Gastrocnemius medialis (tissue), 4 donors: ENCODE data around the gene USP34. TPM values are rescaled to one million over a fixed set of nuclear protein-coding genes. Genes with fewer than 3 reads are reported as not detected.

Source experiments
- ATAC-seq, 2 donors: fragments of 150-250 bp; one replicate each; pipeline ENCODE4 v1.9.1; 2016
- DNase-seq, 2 donors: peaks; one replicate each; pipeline ENCODE4 v3.0.0-alpha.2; 2019
- H3K27ac ChIP-seq, 4 donors: fragments of 200-600 bp; sonication (generic); 1 replicate in 1 of 4; 2 replicates in 3 of 4; pipeline ENCODE4 v1.5.1; 2016 to 2018; ENCODE audit warnings: mild to moderate bottlenecking in 2 of 4, moderate library complexity in 1 of 4
- H3K27me3 ChIP-seq, 3 donors: fragments of 200-600 bp; sonication (generic) in 2 of 3; 1 replicate in 1 of 3; 2 replicates in 2 of 3; pipeline versions ENCODE4 v1.5.1 to v1.6.0; 2016 to 2019; ENCODE audit warnings: mild to moderate bottlenecking in 1 of 3, moderate library complexity in 1 of 3
- H3K36me3 ChIP-seq, 2 donors: fragments of 200-600 bp; sonication (generic) in 1 of 2; one replicate each; pipeline ENCODE4 v1.5.1; 2017 to 2018
- H3K4me1 ChIP-seq, 2 donors: fragments of 200-600 bp; sonication (generic) in 1 of 2; one replicate each; pipeline ENCODE4 v1.5.1; 2016 to 2017; ENCODE audit warnings: mild to moderate bottlenecking in 2 of 2
- H3K4me3 ChIP-seq, 4 donors: fragments of 200-600 bp; sonication (generic) in 3 of 4; 1 replicate in 1 of 4; 2 replicates in 3 of 4; pipeline ENCODE4 v1.5.1; 2016 to 2019; ENCODE audit warnings: mild to moderate bottlenecking in 2 of 4
- H3K9me3 ChIP-seq, 3 donors: fragments of 200-600 bp; sonication (generic) in 2 of 3; 1 replicate in 1 of 3; 2 replicates in 2 of 3; pipeline ENCODE4 v1.5.1; 2016 to 2019
- POLR2A ChIP-seq, 2 donors: fragments of 450-650 bp; IDR thresholded peaks; one replicate each; pipeline ENCODE4 v1.6.1; 2017; ENCODE audit warnings: antibody characterized with exemption in 2 of 2, mild to moderate bottlenecking in 2 of 2, moderate library complexity in 2 of 2
- in situ Hi-C, 4 donors: fragments of 200-750 bp; cut with MboI; loops; one replicate each; pipeline versions ENCODE4 v1.15.0 to v1.8.0; 2017; ENCODE audit warnings: low sequenced_read_pairs in 4 of 4
- intact Hi-C: fragments of 100-400 bp; cut with DNase I; formaldehyde crosslinking; loops from one replicate; pipeline ENCODE4 v1.15.1; 2023; ENCODE audit warnings: low total_unique reads
- total RNA-seq, 4 donors: library from RNA; depleted of rRNA; stranded (reverse); fragments of >200 nt; gene quantifications; one replicate each; pipeline versions ENCODE4 v1.1.0 to v1.2.3, GENCODE V29; 2016
- TF ChIP-seq, protein P1 (sequence below), 5 experiments: fragments of 450-650 bp in 3 of 5; fragments of 200-600 bp in 2 of 5; sonication (generic) in 2 of 5; IDR thresholded peaks in 4 of 5; conservative IDR thresholded peaks in 1 of 5; 1 replicate in 4 of 5; 2 replicates in 1 of 5; pipeline ENCODE4 v1.5.1; 2016 to 2019; ENCODE audit warnings: antibody characterized with exemption in 5 of 5, mild to moderate bottlenecking in 3 of 5, moderate library complexity in 3 of 5

USP34 gene
- total RNA-seq, 4 donors from 2014 or later, result 64.5 to 150 (median 76.3) TPM

DNA sequence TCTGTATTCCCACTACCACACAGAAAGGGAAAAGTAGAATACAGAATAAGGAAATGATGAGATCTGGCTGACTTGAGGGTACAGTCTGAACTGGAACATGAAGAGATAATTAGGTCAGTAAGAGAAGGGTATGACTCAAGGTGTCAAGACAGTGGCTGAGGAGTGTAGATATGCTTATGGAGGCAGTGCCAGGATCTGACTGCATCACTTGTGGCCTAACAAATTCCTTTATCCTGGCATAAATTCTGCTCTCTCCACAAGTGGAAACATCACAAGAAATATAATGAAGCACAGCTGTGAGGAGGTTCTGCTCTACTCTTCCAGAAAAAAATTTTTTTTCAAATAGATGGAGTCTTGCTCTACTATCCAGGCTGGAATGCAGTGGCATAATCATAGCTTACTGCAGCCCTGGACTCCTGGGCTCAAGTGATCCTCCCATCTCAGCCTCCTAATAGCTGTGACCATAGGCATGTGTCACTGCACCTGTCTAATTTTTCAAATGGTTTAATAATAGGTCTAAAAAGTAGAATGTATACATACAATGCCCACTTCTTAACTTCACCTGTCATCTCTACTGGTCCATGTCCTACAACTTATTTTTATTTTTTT is 223.6 kb downstream of the USP34 start:
- peaks cover 0 to 8% of the 10 kb centered on the region in 2 donors for H3K4me1 ChIP-seq
- H3K4me3 ChIP-seq, result no peak overlapping the region
- peaks cover 3 to 42% of the 10 kb centered on the region in 2 donors for H3K36me3 ChIP-seq
- peak overlapping the region in 3 of 4 donors; percentile 10 to 71 (median 43) for H3K27ac ChIP-seq
- intact Hi-C loops (no loop called here), in situ Hi-C loops (no loop called here)
- DNase-seq, result peak in 1 of 2 donors; percentile 18
- peak; percentile 79 to 98 for ATAC-seq
- no peaks in the 10 kb centered on the region for H3K9me3 ChIP-seq
- TF ChIP-seq, protein P1, sequence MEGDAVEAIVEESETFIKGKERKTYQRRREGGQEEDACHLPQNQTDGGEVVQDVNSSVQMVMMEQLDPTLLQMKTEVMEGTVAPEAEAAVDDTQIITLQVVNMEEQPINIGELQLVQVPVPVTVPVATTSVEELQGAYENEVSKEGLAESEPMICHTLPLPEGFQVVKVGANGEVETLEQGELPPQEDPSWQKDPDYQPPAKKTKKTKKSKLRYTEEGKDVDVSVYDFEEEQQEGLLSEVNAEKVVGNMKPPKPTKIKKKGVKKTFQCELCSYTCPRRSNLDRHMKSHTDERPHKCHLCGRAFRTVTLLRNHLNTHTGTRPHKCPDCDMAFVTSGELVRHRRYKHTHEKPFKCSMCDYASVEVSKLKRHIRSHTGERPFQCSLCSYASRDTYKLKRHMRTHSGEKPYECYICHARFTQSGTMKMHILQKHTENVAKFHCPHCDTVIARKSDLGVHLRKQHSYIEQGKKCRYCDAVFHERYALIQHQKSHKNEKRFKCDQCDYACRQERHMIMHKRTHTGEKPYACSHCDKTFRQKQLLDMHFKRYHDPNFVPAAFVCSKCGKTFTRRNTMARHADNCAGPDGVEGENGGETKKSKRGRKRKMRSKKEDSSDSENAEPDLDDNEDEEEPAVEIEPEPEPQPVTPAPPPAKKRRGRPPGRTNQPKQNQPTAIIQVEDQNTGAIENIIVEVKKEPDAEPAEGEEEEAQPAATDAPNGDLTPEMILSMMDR (IDR thresholded peaks at IDR 0.05 in 4 of 5, conservative IDR thresholded peaks at IDR 0.05 in 1 of 5), result no peak
- no peak for TF ChIP-seq POLR2A (IDR thresholded peaks at IDR 0.05)
- H3K27me3 ChIP-seq, result no peaks in the 10 kb centered on the region

DNA sequence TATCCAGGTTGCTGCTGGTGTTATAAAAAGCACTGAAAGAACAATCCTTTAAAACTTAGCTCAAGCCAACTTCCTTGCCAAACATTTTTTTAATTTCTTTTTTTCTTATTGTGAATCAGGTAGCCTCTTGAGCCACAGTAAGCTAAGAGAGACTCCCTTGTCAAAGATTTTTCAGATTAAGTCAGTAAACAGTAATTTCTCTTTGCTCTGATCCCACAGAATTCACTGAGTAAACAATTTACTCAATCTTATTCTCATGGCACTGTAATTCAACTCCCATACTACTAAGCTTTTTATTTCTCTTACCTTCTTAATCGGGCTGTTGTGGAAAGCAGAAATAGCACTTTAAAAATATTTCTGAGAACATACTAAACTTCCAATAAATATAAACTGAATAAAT is 226.2 kb downstream of the USP34 start:
- Histone ChIP-seq H3K9me3 (no peaks in the 10 kb centered on the region), H3K4me3 (no peak overlapping the region), H3K4me1 (peaks cover 0 to 8% of the 10 kb centered on the region in 2 donors), H3K27ac (no peak overlapping the region), H3K27me3 (no peaks in the 10 kb centered on the region), H3K36me3 (peaks cover 3 to 50% of the 10 kb centered on the region in 2 donors)
- intact Hi-C loops, result no loop called here
- TF ChIP-seq POLR2A (IDR thresholded peaks at IDR 0.05), result no peak
- TF ChIP-seq, protein P1 (IDR thresholded peaks at IDR 0.05 in 4 of 5, conservative IDR thresholded peaks at IDR 0.05 in 1 of 5), result no peak
- ATAC-seq (no peak), DNase-seq (no peak)
- in situ Hi-C loops, result no loop called here

DNA sequence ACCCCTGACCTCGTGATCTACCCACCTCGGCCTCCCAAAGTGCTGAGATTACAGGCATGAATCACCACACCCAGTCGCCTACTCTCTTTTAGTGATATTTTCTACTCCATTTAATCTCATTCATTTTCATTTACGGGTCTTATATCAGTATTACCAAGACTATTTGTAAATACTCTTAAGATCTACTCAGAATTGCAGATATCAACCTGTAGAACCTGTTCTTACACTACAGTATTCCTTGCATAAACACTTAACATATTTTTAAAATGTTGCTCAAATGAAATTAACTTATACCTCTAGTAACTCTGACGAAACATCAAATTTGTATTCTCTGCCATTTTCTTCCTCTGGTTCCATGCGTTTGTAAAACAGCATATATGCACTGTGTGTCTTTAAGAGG is 229.6 kb downstream of the USP34 start:
- ATAC-seq, result no peak
- TF ChIP-seq POLR2A (IDR thresholded peaks at IDR 0.05), result no peak
- TF ChIP-seq, protein P1 (IDR thresholded peaks at IDR 0.05 in 4 of 5, conservative IDR thresholded peaks at IDR 0.05 in 1 of 5), result no peak
- intact Hi-C loops, result no loop called here

DNA sequence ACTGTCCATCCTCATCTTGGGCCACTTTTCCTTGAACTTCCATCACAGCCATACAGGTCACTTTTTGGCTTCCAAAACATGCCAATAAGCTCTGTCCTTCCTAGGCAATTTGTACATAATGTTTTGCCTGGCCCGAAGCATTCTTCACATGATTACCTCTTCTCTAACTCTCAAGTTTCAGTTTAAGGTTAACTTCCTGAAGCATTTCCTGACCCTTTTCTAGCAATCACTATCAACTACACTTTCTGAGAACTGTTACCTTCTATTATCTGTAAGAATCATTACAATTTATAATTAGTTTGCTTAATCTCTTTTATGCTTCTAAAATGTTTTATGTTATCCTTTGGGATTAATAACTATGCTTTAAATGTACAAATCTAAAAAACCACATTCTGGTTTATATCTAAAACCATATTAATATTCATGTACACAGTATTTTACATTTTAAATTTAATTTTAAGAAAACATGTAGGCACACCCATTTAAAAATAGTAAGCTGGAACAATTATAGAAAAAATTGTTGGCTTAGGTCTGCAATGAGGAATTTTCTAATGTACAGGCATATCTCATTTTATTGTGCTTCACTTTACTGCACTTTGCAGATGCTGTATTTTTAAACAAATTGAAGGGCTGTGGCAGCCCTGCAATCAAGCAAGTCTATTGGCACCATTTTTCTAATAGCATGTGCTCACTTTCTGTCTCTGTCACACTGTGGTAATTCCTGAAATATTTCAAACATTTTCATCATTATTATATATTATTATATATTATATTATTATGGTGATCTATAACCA is 232.5 kb downstream of the USP34 start:
- TF ChIP-seq POLR2A (IDR thresholded peaks at IDR 0.05), result no peak
- TF ChIP-seq, protein P1 (IDR thresholded peaks at IDR 0.05 in 4 of 5, conservative IDR thresholded peaks at IDR 0.05 in 1 of 5), result no peak
- Histone ChIP-seq H3K27ac (no peak overlapping the region), H3K27me3 (no peaks in the 10 kb centered on the region), H3K4me1 (no peaks in the 10 kb centered on the region), H3K9me3 (no peaks in the 10 kb centered on the region), H3K36me3 (peaks cover 0 to 50% of the 10 kb centered on the region in 2 donors), H3K4me3 (no peak overlapping the region)
- intact Hi-C loops, result no loop called here
- ATAC-seq (no peak), DNase-seq (no peak)
- in situ Hi-C loops, result no loop called here

More for the DNA sequence above, 229.6 kb downstream of the USP34 start:
- no peaks in the 10 kb centered on the region for H3K4me1 ChIP-seq
- no peak overlapping the region for H3K27ac ChIP-seq
- in situ Hi-C loops, result no loop called here
- no peak for DNase-seq
- no peaks in the 10 kb centered on the region for H3K27me3 ChIP-seq
- peaks cover under 1 to 36% of the 10 kb centered on the region in 2 donors for H3K36me3 ChIP-seq
- H3K4me3 ChIP-seq, result no peak overlapping the region
- no peaks in the 10 kb centered on the region for H3K9me3 ChIP-seq
